Colon (tissue), 2 donors: ENCODE data around the gene POR.
"Not testable (repeated sequence)": the region's sequence is repeated elsewhere in the genome, so short reads cannot be mapped to it uniquely, and the experiment has no call there.

Experiments
- FAIRE-seq: peaks from 2 replicates; lab custom pipeline; 2012; peaks lifted over from hg19 to GRCh38; lab: Jason Lieb, UNC
- donor health status: control.
- donor health status: control.

The POR gene

GRCh38 chr7:75992083-75992755, 77.3 kb downstream of the POR start:
- FAIRE-seq: no peak

- no peak for FAIRE-seq
Observed at GRCh38 chr7:75993689-75994387, 78.9 kb downstream of the POR start.

- no peak for FAIRE-seq
Observed at GRCh38 chr7:75994388-75995051, 79.6 kb downstream of the POR start, which contains the start of gene TMEM120A. TMEM120A (minus strand) TSS chr7:75994595; CDS start chr7:75994570, 25 bp downstream.

GRCh38 chr7:75995052-75995471, 80.1 kb downstream of the POR start:
- no peak for FAIRE-seq

GRCh38 chr7:75995996-75996395, 81.0 kb downstream of the POR start:
- FAIRE-seq: no peak

GRCh38 chr7:75996476-75996875, 81.5 kb downstream of the POR start:
- no peak for FAIRE-seq

GRCh38 chr7:75998038-75998437, 83.1 kb downstream of the POR start:
- FAIRE-seq: no peak

- FAIRE-seq: no peak
Observed at GRCh38 chr7:76000566-76000965, 85.6 kb downstream of the POR start.

GRCh38 chr7:76002139-76002538, 87.2 kb downstream of the POR start:
- FAIRE-seq: no peak

GRCh38 chr7:76002822-76003221, 87.9 kb downstream of the POR start:
- no peak for FAIRE-seq

- no peak for FAIRE-seq
Observed at GRCh38 chr7:76003351-76003750, 88.4 kb downstream of the POR start.

GRCh38 chr7:76005004-76005403, 90.0 kb downstream of the POR start:
- not testable (repeated sequence) for FAIRE-seq

GRCh38 chr7:76008156-76008687, 93.3 kb downstream of the POR start:
- no peak for FAIRE-seq

- FAIRE-seq: no peak
Observed at GRCh38 chr7:76009672-76010600, 95.0 kb downstream of the POR start.

GRCh38 chr7:76011442-76011861, 96.5 kb downstream of the POR start:
- no peak for FAIRE-seq

- FAIRE-seq: no peak
Observed at GRCh38 chr7:76016191-76016947, 101.4 kb downstream of the POR start.

- FAIRE-seq: not testable (repeated sequence)
Observed at GRCh38 chr7:76018520-76018919, 103.6 kb downstream of the POR start.

GRCh38 chr7:76020031-76020714, 105.2 kb downstream of the POR start:
- no peak for FAIRE-seq

- FAIRE-seq: no peak
Observed at GRCh38 chr7:76022026-76022780, 107.2 kb downstream of the POR start.

- FAIRE-seq: no peak
Observed at GRCh38 chr7:76023002-76023401, 108.0 kb downstream of the POR start.
